Ovary (tissue), 3 donors: ENCODE measurements around the gene SUGCT.

Source experiments
- POLR2A ChIP-seq: fragments of 450-650 bp; IDR thresholded peaks from one replicate; pipeline ENCODE4 v1.6.1; 2017; ENCODE audit warnings: antibody characterized with exemption, mild to moderate bottlenecking, moderate library complexity
- TF ChIP-seq, protein P1 (sequence below), 3 donors: fragments of 450-650 bp in 2 of 3; fragments of 200-600 bp in 1 of 3; IDR thresholded peaks; one replicate each; pipeline versions ENCODE4 v1.5.1 to v1.8.0; 2016 to 2022; ENCODE audit warnings: antibody characterized with exemption in 3 of 3, mild to moderate bottlenecking in 1 of 3
- donor health status: DM: no; HTN: no; CAD: no.

DNA sequence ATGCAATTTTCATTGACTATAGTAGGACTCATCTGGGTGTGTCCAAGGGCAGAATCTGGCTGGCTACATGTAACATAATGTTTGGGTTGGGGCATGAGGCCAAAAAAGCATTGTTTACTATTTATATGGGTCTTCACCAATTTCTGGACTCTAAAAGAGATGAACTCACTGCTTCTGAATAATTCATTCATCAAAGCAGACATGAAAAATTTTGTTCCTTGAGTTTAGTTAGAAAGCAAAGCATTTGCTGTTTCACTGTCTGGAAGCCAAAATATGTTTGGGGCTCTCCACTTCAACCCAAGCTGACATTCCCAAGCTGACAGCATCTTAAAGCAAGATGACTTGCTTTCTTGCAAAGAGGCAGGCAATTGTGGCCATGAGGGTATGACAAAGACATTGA lies 670.6 kb downstream of the SUGCT start:
- TF ChIP-seq, protein P1, sequence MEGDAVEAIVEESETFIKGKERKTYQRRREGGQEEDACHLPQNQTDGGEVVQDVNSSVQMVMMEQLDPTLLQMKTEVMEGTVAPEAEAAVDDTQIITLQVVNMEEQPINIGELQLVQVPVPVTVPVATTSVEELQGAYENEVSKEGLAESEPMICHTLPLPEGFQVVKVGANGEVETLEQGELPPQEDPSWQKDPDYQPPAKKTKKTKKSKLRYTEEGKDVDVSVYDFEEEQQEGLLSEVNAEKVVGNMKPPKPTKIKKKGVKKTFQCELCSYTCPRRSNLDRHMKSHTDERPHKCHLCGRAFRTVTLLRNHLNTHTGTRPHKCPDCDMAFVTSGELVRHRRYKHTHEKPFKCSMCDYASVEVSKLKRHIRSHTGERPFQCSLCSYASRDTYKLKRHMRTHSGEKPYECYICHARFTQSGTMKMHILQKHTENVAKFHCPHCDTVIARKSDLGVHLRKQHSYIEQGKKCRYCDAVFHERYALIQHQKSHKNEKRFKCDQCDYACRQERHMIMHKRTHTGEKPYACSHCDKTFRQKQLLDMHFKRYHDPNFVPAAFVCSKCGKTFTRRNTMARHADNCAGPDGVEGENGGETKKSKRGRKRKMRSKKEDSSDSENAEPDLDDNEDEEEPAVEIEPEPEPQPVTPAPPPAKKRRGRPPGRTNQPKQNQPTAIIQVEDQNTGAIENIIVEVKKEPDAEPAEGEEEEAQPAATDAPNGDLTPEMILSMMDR (IDR thresholded peaks at IDR 0.05): no peak
- no peak for TF ChIP-seq POLR2A
